GM21515 (cell line): Measurements from ENCODE around the gene PERCC1.

ENCODE experiments used
- ATAC-seq: cut with Tn5 transposase; IDR thresholded peaks from one replicate; pipeline ENCODE4 v1.9.1; 2021; ENCODE audit not compliant: unreplicated experiment

Gene PERCC1

DNA sequence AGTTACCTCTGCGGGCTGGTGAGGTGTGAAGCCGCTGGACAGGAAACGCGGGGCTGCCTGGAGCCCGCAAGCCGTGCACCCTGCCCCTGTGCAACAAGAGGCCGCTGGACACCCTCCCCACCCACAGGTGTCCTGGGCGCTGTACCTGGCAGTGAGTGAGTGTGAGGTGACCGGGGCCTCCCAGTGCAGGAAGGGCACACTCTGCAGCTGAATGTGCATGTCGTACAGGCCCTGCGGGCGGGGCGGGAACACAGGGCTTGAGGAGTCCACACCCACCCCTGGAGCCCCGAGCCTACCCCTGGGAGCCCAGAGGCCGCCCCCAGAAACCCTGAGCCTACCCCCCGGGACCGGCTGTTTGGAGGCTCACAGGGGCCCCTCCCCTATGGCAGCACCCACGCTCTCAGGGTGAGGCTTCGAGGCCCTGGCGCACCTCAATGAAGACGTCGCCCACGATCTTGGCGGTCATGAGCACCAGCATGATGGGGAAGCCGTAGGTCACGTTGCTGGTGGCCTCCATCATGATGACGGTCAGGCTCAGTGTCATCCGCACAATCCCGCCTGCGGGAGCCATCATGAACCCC lies 17.7 kb downstream of the PERCC1 start:
- no peak for ATAC-seq

DNA sequence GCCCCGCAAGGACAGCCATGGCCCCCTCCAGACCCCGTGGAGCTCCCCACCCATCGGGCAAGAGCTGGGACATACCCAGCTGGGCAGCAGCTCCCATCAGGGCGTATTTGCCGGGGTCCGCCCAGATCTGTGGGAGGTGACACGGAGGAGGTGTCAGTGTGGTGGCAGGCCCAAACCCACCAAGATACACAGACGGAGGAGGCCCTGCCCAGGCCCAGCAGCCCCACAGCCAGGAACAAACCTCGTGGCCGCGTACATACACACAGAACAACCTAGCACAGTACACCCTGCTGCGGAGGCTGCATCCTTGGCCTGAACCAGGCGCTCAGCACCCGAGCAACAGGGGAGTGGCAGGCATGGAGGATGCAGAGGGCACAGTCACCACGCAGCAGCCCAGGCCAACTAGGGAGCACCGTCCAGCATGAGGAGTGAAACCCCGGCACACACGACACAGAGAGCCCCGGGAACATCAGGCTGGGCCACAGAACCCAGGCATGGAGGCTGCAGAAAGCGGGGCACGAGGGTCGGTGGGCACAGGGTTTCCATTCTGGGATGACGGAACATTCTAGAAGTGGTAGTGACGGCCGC lies 18.4 kb downstream of the PERCC1 start:
- ATAC-seq, result no peak

DNA sequence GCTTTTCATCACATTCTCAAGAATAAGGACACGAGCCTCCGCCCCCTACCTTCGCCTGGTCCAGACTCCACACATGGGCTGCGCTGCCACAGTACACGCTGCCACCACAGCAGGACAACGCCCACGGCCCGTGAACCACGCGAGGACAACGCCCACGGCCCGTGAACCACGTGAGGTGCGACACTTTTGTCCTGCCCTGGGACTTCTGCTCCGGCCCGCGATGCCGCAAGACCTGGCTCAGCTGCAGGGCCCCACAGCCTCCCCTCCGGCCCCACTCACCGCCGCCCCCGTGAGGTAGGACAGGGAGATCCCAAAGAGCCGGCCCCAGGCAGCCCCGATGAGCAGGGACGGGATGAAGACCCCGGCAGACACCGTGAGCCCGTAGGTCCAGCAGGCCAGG lies 19.3 kb downstream of the PERCC1 start:
- ATAC-seq, result no peak

DNA sequence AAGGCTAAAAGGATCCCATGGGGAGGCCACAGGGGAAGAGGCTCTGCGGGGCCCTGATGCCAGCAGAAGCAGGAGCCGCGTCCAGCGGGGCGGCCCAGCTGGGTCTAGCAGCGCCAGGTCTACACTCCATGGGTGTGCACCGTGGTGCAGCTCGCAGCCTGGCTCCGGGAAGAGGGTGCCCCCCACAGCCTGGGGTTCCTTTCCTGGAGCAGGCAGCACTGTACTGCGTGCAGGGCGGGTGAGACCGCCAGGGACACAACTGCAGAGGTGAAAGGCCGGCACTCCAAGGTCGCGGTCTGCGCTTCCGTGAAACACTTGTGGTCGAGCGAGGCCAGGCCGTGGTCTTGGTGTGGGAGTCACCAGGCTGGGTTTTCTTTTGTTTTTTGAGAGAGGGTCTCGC lies 20.0 kb downstream of the PERCC1 start:
- no peak for ATAC-seq

DNA sequence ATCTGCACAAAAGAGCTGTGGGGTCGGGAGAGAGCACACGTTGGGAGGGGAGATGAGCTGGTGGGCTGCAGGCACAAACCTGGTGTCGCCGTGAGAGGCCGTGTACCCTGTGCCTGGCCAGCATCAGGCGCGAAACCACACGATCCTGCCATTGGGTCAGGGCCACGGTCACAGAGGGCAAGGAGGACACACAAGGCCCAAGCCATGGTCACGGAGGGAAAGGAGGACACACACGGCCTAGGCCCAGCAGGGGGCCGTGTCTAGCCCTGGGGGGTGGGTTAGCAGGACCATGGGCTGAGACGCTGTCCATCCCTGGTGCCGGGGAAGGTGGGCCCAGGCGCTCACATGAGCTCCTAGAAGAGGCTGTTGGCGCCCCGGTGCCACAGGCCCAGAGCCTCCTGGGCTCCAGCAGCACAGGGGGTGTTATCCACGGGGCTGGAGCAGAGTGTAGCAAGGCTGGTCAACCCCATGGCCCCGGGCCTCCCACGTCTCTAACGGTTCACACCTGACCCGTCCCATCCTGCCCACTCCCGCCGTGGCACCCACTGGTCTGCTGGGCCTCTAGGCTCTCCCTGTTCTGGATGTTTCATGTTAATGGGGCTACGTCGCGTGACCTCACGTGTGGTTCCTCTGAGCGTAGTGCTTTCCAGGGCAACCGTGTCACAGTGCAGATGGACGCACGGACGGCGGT lies 21.0 kb downstream of the PERCC1 start:
- ATAC-seq, result no peak

DNA sequence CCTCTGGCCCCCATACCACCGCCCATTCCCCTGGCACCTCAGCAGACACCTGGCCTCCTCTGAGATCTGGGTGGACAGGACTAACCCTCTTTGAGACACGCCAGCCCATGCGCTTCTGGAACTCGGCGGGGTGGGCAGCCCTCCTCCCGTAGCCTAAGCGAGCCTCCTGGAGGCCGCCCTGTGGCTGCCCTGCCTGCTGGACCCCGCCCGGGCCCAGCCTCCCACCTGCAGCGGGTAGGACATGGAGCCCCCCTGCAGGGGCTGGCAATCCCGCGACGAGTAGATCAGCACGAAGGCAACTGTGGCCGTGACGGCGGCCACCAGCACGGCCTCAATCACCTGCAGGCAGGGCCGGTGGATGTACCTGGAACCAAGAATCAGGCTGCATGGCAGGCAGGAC lies 21.7 kb downstream of the PERCC1 start:
- no peak for ATAC-seq

DNA sequence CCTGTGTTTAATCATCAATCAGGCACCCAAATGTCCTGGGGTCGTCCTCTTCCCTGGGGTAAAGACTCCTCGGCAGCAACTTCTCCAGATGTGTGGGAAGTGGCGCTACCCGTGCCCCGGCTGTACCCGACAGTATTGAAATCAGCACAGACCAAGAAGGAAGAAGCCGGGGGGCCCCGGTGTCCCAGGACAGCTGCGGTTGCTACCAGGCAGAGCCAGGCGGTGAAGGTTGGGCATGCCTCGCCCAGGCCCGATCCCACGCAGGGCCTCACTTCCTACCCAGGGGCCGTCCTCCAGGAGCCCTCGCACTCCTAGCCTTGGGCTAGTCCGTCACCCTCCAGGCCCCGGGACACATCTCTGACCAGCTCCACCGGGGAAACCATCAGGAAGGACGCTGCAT lies 22.4 kb downstream of the PERCC1 start:
- no peak for ATAC-seq

DNA sequence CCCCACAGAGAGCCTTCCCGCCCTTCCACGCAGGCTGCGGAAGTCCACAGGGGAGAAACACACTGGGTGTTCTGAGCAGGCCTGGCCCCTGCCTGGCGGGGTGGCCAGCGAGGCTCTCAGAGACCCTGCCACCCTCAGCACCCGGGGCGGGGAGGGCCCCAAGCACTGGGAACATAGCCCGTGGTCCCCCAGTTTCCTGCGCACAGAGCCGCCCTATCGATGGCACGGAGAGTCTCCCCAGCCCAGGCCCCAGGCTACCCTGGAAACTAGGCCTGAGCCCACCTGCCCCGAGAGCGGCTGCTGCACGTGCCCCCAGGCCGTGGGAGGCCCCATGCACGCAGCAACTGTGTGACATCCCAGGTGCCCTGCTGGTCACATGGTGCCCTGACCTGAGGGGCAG lies 23.7 kb downstream of the PERCC1 start:
- ATAC-seq, result no peak

DNA sequence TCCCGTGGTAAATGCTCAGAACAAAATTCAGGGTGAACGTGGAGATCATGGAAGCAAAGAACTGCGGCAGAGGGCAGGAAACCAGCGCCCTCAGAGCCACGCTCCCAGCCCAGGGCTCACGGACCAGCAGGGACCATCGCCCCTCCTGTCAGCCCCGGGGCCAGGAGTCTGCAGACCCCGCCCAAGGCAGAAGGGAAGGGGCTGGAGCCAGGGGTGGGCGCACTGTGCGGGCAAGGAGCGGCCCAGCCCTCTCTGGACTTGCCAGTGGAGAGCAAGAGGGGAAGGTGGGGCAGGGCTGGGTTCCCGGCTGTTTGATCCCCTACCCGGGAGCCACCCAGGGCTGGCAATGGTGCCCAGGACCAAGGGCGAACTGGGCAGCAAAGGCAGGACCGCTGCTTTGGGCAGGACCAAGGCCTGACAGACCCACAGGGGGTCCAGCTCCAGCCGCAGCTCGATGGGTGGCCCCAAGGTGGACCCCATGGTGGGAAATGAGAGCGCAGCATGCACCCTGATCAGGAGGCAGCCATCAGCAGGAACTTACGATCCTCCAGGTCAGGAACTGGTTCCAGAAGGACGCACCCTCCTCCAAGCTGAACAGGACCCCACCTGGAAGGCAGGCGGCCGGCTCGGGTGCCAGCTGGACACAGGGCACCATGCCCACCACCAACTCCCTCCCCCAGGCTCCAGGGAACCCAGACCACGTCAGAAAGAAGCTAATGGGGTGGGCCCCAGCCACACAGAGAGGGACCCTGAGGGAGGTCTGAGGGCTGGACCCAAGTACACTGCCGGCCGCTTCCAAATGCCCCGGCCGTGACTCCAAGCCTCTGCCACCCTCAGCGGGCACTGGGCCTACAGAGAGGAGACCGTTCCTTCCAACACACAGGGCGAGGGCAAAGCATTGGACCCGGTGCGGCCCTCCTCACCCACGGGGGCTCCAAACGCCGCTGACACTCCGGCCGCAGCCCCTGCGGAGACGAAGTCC lies 24.6 kb downstream of the PERCC1 start:
- no peak for ATAC-seq

DNA sequence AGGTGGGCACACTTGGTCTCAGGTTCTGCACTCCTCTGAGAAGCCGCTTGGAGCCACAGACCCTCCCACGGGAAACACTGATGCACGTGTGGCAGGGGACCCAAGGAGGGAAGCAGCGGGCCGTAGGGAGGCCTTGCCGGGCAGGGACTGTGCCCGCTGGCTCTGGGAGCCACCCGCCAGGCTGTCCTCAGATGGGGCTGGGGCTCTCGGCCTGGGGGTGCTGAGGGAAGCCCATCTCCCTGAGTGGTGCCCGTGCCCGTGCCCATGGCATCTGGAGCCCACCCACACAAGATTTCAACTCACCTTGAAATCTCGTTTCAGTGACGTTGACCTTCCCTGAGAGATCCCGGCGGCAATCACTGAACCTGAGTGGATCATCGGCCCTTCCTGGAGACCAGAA lies 26.1 kb downstream of the PERCC1 start:
- ATAC-seq, result no peak

DNA sequence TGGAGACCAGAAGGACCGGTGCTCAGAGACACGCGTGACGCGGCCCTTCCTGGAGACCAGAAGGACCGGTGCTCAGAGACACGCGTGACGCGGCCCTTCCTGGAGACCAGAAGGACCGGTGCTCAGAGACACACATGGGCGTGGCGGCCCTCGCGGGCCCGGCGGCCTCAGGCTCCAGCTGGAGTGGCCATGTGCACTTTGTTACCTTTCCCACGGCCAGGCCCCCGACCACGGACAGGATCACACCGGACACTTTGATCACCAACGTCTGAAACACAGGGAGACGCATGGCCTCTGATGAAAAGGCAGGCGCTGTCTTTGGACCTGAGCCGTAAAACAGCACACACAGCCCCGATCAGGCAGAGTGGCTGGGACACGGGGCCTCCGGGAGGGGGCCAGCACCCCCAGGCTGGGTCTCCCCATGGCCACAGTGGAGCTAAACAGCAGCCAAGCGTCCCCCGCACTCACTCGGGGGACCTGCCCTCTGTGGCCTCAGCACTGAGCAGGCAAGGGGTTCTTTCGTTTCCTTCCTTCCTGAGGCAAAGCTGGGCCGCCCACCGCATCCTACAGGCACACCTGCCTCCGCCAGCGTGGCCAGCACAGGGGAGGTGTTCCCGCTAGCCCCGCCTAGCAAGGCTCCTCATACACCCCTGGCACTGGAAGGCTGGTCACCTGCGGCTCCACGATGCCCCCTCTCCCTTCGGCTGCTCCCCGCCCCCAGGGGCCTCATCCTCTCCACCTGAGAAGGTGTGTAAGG lies 26.8 kb downstream of the PERCC1 start:
- ATAC-seq, result no peak

DNA sequence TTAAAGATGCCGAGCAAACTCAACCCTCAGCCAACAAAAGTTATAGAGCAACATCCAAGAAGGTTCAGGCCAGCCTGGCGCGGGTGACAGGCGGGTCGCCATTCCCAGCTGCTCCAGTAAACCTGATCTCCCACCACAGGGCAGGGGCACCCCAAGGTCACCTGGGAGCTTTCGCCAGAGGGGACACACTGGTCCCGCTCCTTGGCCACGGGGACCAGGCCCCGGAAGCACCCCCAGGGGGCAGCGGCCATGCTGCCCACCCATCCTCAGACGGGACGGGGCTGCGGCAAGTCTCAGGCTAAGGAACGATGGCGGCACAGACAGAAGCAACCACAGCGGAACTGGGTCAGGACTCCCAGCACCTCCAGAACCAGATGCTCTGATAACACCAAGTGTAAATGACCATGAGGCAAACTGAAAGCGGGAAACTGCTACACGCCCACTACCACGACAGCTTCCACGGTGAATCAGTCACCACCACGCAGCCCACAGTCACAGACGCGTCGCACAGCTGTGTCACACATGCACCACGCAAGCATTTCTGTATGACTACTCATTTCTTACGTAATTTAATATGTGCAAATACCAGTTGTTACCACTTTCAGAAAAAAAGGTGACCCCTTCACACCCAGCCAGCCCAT lies 27.6 kb downstream of the PERCC1 start:
- no peak for ATAC-seq

DNA sequence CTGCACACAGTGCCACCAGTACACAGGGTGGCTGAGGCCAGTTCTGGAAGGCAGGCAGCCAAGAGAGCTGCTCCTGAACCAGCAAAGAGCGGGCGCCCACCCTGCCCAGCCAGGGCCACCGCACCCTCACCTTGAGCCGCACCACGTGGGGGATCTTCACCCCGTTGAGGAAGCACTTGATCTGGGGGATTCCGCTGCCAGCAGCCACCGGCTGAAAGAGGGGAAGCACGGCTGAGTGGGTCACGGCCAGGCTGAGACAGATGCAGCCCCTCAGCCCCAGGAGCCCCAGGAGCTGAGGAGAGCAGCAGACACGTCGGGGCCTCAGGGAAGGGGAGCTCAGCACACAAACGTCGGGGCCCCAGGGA lies 28.1 kb downstream of the PERCC1 start:
- ATAC-seq, result no peak

DNA sequence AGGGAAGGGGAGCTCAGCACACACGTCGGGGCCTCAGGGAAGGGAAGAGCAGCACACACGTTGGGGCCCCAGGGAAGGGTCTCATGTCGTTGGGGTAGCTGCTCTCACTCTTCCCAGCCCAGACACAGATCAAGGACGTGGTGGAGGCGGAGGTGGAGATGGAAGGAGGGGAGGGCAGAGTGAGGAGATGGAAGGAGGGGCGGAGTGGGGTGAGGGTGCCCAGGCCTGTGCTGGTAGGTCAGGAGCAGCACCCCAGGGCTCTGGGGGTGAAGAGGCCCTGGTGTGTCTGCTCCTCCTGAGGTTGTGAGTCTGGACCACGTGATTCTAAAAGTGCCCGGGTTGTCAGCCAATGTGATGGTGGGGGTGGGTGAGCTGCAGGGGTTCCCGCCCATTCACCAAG lies 29.1 kb downstream of the PERCC1 start:
- ATAC-seq, result no peak

DNA sequence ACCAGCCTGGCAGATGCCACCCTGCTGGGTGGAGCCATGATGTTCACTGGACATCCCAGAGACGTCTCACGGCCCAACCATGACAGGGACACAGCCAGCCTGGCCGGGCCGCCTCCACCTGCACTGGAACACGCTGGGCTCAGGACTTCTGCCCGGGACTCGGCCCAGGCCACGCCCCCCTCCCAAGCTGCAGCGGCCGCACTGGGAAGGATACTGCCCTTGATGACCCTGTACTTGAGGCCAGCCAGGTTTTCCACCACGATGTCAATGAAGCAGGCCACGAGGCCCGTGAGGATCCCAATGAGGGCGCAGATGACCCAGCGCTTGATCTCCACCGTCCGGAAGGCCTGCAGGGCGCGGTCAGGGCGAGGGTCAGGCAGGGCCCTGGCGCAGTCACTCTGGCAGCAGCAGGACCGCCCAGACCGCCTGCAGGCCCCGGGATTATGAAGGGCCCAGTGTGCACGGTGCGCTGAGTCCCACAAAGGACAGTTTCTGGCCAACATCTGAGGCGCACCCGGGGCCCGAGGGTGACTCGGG lies 29.8 kb downstream of the PERCC1 start:
- ATAC-seq, result no peak

DNA sequence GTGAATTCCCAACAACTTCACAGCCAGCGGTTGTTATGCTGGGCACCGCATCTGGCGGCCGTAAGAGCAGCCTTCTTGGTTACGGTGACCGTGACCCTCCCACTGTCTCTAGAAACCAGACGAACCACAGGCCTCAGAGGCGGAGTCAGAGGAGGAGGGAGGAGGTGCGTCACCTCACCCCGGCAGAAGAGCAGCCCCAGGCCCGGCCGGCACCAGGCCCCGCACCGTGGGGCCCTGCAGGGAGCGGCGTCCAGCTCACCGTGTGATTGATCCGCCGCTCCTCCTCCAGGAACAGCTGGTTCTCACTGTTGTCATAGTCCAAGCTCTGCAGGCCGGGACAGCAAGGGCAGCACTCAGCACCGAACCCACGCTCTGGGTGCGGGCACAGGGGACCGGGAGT lies 30.3 kb downstream of the PERCC1 start:
- ATAC-seq, result no peak

DNA sequence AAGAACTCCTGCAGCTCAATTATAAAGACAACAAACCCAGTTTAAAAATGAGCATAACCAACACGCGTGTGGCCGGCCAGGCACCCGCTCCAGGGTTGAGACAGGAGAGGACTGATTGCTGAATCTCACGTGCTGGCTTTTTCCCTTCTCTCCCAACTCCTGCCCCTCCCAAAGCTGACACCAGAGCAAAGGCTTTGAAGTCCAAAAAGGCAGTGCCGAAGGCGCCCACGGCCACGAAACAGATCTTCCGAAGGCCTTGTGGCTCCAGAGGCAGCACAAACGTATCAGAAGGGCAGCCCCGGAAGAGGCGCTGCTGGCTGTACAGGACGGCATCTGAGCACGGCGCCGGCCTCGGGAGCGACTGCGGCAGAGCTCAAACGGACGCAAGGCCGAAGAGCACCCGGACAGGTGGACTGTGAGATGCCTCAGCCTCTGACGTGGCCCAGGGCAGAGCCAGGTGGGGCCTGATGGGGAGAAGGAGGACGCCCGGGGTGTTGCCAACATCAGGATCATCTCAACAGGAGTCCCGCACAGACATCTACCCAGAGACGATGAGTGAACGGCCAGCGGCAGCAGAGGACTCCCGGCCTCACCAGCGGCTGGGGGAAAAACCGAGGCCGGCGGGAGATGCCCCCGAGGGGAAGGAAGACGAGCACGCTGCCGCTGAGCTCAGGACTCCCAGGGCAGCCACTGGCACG lies 33.5 kb downstream of the PERCC1 start:
- ATAC-seq, result no peak

DNA sequence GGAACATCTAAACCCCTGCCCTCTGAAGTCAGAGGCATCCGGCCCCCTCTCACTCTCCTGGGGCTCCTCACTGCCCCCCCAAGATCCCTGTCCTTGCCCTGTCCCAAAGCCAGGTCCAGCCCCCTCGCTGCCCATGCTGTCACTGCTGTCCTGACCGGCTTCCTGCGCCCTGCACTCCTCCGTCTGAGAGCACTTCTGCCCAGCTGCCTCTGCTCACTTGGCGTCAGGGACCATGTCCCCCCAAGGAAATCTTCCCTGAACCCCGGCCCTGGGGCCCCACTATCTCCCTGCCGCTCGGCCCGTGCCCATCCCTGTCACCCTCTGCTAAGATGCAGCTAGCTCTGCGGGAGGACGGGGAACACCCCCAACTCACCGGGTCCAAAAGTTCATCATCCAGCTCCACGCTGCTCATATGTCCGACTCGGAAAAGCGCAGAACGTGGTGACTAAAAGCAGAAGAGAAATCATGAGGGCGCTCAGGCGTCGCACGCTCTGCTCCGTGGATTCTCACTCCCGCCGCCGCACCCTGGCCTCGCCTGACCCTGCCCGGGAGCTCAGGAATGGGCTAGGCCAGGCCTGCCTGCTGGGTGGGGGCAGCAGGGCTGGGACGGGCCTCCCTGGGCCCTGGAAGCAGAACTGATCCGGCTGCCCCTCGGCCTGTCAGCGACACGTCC lies 34.2 kb downstream of the PERCC1 start:
- ATAC-seq, result no peak

DNA sequence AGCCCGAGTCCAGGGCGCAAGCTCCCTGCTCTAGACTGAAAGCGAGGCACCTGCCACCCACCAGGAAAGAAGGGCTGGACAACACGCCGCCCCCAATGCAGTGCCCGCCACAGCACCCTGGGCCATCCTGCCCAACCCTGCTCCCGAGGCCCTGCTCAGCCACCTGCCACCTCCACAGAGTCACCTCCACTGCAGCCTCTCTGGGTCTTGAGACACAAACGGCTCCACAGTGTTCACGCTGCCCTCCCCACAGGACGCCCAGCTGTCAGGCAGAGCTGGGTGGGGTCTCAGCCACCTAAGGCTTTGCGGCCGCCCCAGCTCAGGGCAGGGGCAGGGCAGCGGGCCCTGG lies 34.7 kb downstream of the PERCC1 start:
- no peak for ATAC-seq
